LNCAP (cell line): ENCODE data around the gene OR52D1.

Source experiments
- TF ChIP-seq, protein P1 (sequence below): fragments of 450-650 bp; IDR thresholded peaks from 2 replicates; pipeline ENCODE4 v1.5.1; 2017; ENCODE audit warnings: mild to moderate bottlenecking

Gene OR52D1

GRCh38 chr11:5514841-5515240 is 26.4 kb downstream of the OR52D1 start:
- TF ChIP-seq, protein P1, sequence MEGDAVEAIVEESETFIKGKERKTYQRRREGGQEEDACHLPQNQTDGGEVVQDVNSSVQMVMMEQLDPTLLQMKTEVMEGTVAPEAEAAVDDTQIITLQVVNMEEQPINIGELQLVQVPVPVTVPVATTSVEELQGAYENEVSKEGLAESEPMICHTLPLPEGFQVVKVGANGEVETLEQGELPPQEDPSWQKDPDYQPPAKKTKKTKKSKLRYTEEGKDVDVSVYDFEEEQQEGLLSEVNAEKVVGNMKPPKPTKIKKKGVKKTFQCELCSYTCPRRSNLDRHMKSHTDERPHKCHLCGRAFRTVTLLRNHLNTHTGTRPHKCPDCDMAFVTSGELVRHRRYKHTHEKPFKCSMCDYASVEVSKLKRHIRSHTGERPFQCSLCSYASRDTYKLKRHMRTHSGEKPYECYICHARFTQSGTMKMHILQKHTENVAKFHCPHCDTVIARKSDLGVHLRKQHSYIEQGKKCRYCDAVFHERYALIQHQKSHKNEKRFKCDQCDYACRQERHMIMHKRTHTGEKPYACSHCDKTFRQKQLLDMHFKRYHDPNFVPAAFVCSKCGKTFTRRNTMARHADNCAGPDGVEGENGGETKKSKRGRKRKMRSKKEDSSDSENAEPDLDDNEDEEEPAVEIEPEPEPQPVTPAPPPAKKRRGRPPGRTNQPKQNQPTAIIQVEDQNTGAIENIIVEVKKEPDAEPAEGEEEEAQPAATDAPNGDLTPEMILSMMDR: no peak

DNA sequence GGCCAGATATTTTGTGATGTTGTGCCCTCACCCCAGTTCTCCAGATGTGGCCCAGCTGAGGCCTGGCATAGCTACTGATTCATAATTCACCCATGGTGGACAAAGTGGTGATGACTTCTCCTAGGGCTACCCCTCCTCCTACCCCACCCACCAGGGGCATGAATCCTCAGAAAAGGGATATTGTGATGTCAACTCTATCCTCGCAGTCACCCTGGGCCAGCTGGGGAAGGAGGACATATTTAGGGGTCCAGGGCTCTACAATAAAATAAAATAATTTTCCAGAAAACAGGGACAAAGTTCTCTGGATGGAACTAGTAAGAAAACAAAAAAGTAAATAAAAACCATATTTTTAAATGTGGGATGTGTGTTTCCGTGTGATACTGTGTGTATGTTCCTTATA is 28.1 kb downstream of the OR52D1 start, which contains the start of gene UBQLNL:
TSS of gene UBQLNL (minus strand) at position 101 of the 400 bp plus-strand sequence. CDS start 258 bp downstream, outside the sequence.
- TF ChIP-seq, protein P1: no peak

DNA sequence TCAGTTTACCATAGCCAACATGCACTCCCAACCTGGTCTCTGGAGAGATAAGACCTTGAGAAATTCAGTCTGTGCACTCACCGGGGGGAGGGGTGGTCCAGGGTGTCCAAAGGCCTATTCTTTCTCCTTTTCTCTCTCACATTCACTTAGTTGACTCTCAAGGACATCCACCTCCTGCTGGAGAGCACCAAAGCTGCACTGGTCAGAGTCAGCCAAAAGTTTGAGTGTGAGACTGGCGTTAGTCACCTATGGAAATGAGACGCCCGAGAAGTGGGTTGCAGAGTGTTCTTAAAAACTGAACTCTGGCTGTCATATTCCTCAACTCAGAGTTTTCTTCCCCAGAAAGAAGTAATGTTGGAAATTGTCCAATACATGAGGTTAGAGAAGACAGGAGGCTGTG is 33.1 kb downstream of the OR52D1 start:
- TF ChIP-seq, protein P1: no peak

DNA sequence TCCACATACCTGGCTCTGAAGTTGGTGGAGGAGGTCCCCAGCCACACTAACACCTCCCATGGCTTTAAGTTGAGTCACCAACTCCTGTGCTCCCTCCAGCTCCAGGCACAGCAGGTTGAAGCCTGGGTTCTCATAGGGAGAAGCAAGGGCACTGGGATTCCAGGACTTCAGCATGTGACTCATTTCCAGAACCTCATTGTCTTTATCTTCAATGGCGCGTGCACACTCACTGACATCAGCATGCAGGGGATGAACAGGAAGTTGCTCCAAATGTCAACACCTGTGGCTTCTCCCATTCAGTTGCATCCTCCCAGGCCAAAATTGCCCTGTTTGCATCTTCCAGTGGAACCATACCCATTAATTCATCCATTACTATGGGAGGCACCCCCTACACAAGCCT is 33.8 kb downstream of the OR52D1 start:
- TF ChIP-seq, protein P1: no peak

- TF ChIP-seq, protein P1: no peak
Observed at GRCh38 chr11:5524756-5525155, 36.3 kb downstream of the OR52D1 start.

- TF ChIP-seq, protein P1: no peak
Observed at GRCh38 chr11:5527716-5528115, 39.2 kb downstream of the OR52D1 start.

DNA sequence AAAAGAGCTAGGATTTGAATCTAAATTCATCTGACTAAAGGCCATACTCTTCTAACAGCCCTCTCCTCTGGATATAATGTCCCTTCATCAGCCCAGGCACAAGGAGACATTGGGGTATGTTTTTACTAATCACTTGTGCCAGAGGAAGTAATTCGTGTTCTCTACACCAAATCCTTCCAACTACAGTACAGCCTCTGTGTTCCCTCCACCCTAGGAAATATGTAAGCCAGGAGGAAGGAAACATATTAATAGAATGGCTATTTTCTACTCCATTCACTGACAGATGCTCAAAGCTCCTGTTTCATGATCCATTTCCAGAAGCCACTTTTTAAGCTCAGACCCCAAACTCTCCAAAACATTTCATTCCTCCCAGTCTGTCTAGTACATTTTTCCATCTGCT is 40.0 kb downstream of the OR52D1 start:
- TF ChIP-seq, protein P1: no peak
